K562 (cell line): ENCODE data around the gene GNAS-AS1. TPM values are rescaled to one million over a fixed set of nuclear protein-coding genes. Genes with fewer than 3 reads are reported as not detected.

Experiments
- ATAC-seq: fragments of 200-7000 bp; cut with Tn5 transposase; 3 replicates; pipeline ENCODE4 v1.9.1; 2020; ENCODE audit warnings: moderate library complexity
- BruUV-seq: library from RNA; stranded (reverse); fragments of 400-500 nt; replicated peaks from 2 replicates; lab custom pipeline; 2021; lab: Mats Ljungman, UMichigan
- CTCF ChIA-PET: fragments of 300-600 bp; formaldehyde crosslinking; extraction: SDS; loops from one replicate; lab custom pipeline; 2021; ENCODE audit warnings: low intra/inter-chr PET ratio; lab: Yijun Ruan, JAX
- POLR2A ChIA-PET: fragments of 300-600, 350-650 bp; sonication (Branson Sonifier 250); formaldehyde crosslinking; extraction: SDS; loops from one replicate; lab custom pipeline; 2021; ENCODE audit warnings: antibody characterized with exemption, inconsistent platforms; lab: Yijun Ruan, JAX
- DNase-seq, 4 experiments: peaks; one replicate each; pipeline versions ENCODE4 v3.0.0 to v3.0.0-alpha.2; 2011 to 2018; ENCODE audit warnings: low spot score in 3 of 4, mixed read lengths in 3 of 4; ENCODE audit errors: extremely low read depth in 1 of 4
- FAIRE-seq: peaks from 2 replicates; lab custom pipeline; 2011; peaks lifted over from hg19 to GRCh38; lab: Jason Lieb, UNC
- H2AFZ ChIP-seq: 2 replicates; pipeline ENCODE4 v1.6.0; 2011; ENCODE audit warnings: low read depth, low read length, control low read depth, inconsistent platforms
- H3K27ac ChIP-seq: fragments of 200-600 bp; 3 replicates; pipeline ENCODE4 v1.8.0; 2011; ENCODE audit warnings: low read depth, mild to moderate bottlenecking, control low read depth, inconsistent platforms, low read length, moderate library complexity, mixed read lengths; ENCODE audit errors: extremely low read depth
- H3K27me3 ChIP-seq, 2 experiments: fragments of 300-600 bp in 1 of 2; 2 replicates in 1 of 2; 3 replicates in 1 of 2; pipeline versions ENCODE4 v1.6.0 to v1.8.0; 2011; ENCODE audit warnings: inconsistent platforms in 2 of 2, low read length in 2 of 2, mild to moderate bottlenecking in 1 of 2, mixed read lengths in 1 of 2, moderate library complexity in 1 of 2; ENCODE audit not compliant: control insufficient read depth in 2 of 2, insufficient read depth in 2 of 2
- H3K36me3 ChIP-seq: fragments of 300-600 bp; 3 replicates; pipeline ENCODE4 v1.8.0; 2011; ENCODE audit warnings: mild to moderate bottlenecking, low read length, inconsistent platforms; ENCODE audit not compliant: control insufficient read depth, insufficient read depth
- H3K4me1 ChIP-seq, 2 experiments: fragments of 200-600 bp in 1 of 2; replicated peaks in 1 of 2; 2 replicates in 1 of 2; 3 replicates in 1 of 2; pipeline versions ENCODE4 v1.5.1 to v1.8.0; 2011; ENCODE audit warnings: inconsistent platforms in 2 of 2, low read length in 2 of 2, mild to moderate bottlenecking in 1 of 2, mixed read lengths in 1 of 2, moderate library complexity in 1 of 2; ENCODE audit not compliant: control insufficient read depth in 2 of 2, insufficient read depth in 2 of 2
- H3K4me2 ChIP-seq: 2 replicates; pipeline ENCODE4 v1.6.1; 2011; ENCODE audit warnings: low read length, control low read depth, inconsistent platforms, mixed read lengths; ENCODE audit not compliant: insufficient read depth
- H3K4me3 ChIP-seq: fragments of 200-600 bp; sonication (generic), shearing (Covaris generic); 2 replicates; pipeline ENCODE4 v1.5.1; 2016; ENCODE audit warnings: control low read depth, inconsistent platforms
- H3K79me2 ChIP-seq: fragments of 200-600 bp; 3 replicates; pipeline ENCODE4 v1.8.0; 2011; ENCODE audit warnings: low read length, inconsistent platforms; ENCODE audit not compliant: control insufficient read depth, insufficient read depth
- H3K9ac ChIP-seq, 2 experiments: 2 replicates each; pipeline versions ENCODE4 v1.6.0 to v1.6.1; 2011; ENCODE audit warnings: low read depth in 2 of 2, low read length in 2 of 2, control low read depth in 1 of 2, inconsistent platforms in 1 of 2, mild to moderate bottlenecking in 1 of 2, mixed read lengths in 1 of 2; ENCODE audit not compliant: insufficient read depth in 1 of 2
- H3K9me1 ChIP-seq: one replicate; pipeline ENCODE4 v1.6.0; 2011; ENCODE audit warnings: inconsistent platforms, mild to moderate bottlenecking, low read length, moderate library complexity; ENCODE audit not compliant: control insufficient read depth, insufficient read depth
- H3K9me3 ChIP-seq: replicated peaks from 2 replicates; pipeline ENCODE4 v1.5.1; 2011; ENCODE audit warnings: low read depth, low read length, inconsistent platforms; ENCODE audit not compliant: control insufficient read depth, insufficient read depth
- H4K20me1 ChIP-seq: replicated peaks from 2 replicates; pipeline ENCODE4 v1.6.1; 2011; ENCODE audit warnings: low read length, inconsistent platforms, mixed read lengths; ENCODE audit not compliant: control insufficient read depth, insufficient read depth
- CEBPB ChIP-seq: fragments of 450-650 bp; IDR thresholded peaks from 2 replicates; pipeline ENCODE4 v1.6.1; 2016; ENCODE audit warnings: missing genetic modification characterization, missing compliant biosample characterization
- FOXJ2 ChIP-seq: fragments of 200-800 bp; sonication (Bioruptor generic); IDR thresholded peaks from 2 replicates; pipeline ENCODE4 v1.6.1; 2016; ENCODE audit warnings: missing genetic modification characterization, missing compliant biosample characterization
- HMGN3 ChIP-seq: IDR thresholded peaks from 2 replicates; pipeline ENCODE4 v1.6.1; 2011; ENCODE audit warnings: borderline replicate concordance, low read depth, mild to moderate bottlenecking, mixed read lengths, low read length; ENCODE audit not compliant: insufficient read length; ENCODE audit errors: extremely low read depth
- MAX ChIP-seq: sonication (generic); formaldehyde crosslinking; IDR thresholded peaks from 2 replicates; pipeline ENCODE4 v1.9.0; 2022; ENCODE audit warnings: mild to moderate bottlenecking, missing genetic modification reagents
- RAD51 ChIP-seq: fragments of 450-650 bp; IDR thresholded peaks from 2 replicates; pipeline ENCODE4 v1.7.1; 2016; ENCODE audit warnings: low read depth, mild to moderate bottlenecking, borderline replicate concordance
- RBM25 ChIP-seq: fragments of 200-400 bp; formaldehyde crosslinking; IDR thresholded peaks from 2 replicates; pipeline ENCODE4 v1.6.1; 2018; ENCODE audit warnings: low read length, low read depth, moderate library complexity; ENCODE audit not compliant: severe bottlenecking
- SNRNP70 ChIP-seq: fragments of 200-400 bp; formaldehyde crosslinking; optimal IDR thresholded peaks from 2 replicates; pipeline ENCODE3; 2017; ENCODE audit warnings: low read depth, low read length
- ZNF146 ChIP-seq: IDR thresholded peaks from one replicate; pipeline ENCODE4 v1.6.1; 2018; ENCODE audit warnings: missing compliant biosample characterization; ENCODE audit not compliant: unreplicated experiment
- ZNF324 ChIP-seq: fragments of 250-450 bp; sonication (Bioruptor Pico); IDR thresholded peaks from 2 replicates; pipeline ENCODE4 v1.4.0; 2020; ENCODE audit warnings: mild to moderate bottlenecking
- ZNF436 ChIP-seq: fragments of 250-450, 450-650 bp; sonication (Bioruptor Pico); formaldehyde crosslinking; IDR thresholded peaks from 2 replicates; pipeline ENCODE4 v1.7.0; 2020; ENCODE audit warnings: mild to moderate bottlenecking
- ZNF644 ChIP-seq: fragments of 200-800 bp; sonication (Bioruptor generic); IDR thresholded peaks from 2 replicates; pipeline ENCODE4 v1.6.1; 2016; ENCODE audit warnings: low read depth, missing genetic modification characterization, missing compliant biosample characterization
- WGBS: fragments of 100-300 bp; shearing (Covaris generic); methylation state at CpG from one replicate; pipeline ENCODE4 v1.1.6; 2016; ENCODE audit warnings: low coverage, mixed read lengths; ENCODE audit not compliant: insufficient coverage; ENCODE audit errors: missing lambda C conversion rate; 5-methylcytosine and 5-hydroxymethylcytosine counted together
- in situ Hi-C: fragments of 300-500 bp; cut with MboI; formaldehyde crosslinking; loops from 4 replicates; pipeline ENCODE4 v1.15.0; 2018; ENCODE audit warnings: inconsistent platforms, mixed read lengths
- intact Hi-C: fragments of 100-400 bp; cut with micrococcal nuclease; formaldehyde crosslinking; loops from 2 replicates; pipeline ENCODE4 v1.14.2; 2022
- polyA plus RNA-seq, 8 experiments: library from polyadenylated mRNA; depleted of rRNA in 4 of 8; stranded (reverse) in 5 of 8; unstranded in 3 of 8; fragments of >200 nt; fragmentation: Nextera tagmentation in 2 of 8; fragmentation: Illumina TruSeq in 1 of 8; extraction: Ambion mirVana in 2 of 8; extraction: Trizol in 1 of 8; gene quantifications; 2 replicates each; pipeline versions ENCODE4 v1.2.1 to v1.2.3, GENCODE V29; 2011 to 2014; ENCODE audit warnings: inconsistent platforms in 1 of 8, missing spikeins in 1 of 8
- total RNA-seq, 7 experiments: library from RNA; depleted of rRNA in 6 of 7; stranded (reverse); fragments of >200 nt in 6 of 7; fragmentation: Illumina TruSeq in 2 of 7; extraction: Trizol in 2 of 7; gene quantifications; 2 replicates each; pipeline versions ENCODE4 v1.2.1 to v1.2.3, GENCODE V29; 2011 to 2021; ENCODE audit warnings: low replicate concordance in 1 of 7
- TF ChIP-seq, protein P1 (sequence below): fragments of 450-650 bp; formaldehyde crosslinking; IDR thresholded peaks from 2 replicates; pipeline ENCODE4 v1.4.0; 2020; ENCODE audit warnings: mild to moderate bottlenecking, moderate library complexity
- TF ChIP-seq, protein P2 (sequence below): fragments of 250-450 bp; sonication (Bioruptor Pico); IDR thresholded peaks from 2 replicates; pipeline ENCODE4 v1.5.0; 2020; ENCODE audit warnings: mild to moderate bottlenecking, borderline replicate concordance
- TF ChIP-seq, protein P3 (sequence below), 2 experiments: fragments of 450-650 bp in 1 of 2; sonication (generic) in 1 of 2; formaldehyde crosslinking in 1 of 2; IDR thresholded peaks in 1 of 2; conservative IDR thresholded peaks in 1 of 2; 2 replicates each; pipeline versions ENCODE4 v1.6.1 to v1.8.1; 2016 to 2023; ENCODE audit warnings: mild to moderate bottlenecking in 2 of 2, moderate library complexity in 2 of 2, inconsistent platforms in 1 of 2, missing genetic modification reagents in 1 of 2

GNAS-AS1 gene
- total and polyA plus RNA-seq, 9 of the 15 experiments (the other 6 are each of a cell fraction or from before 2014, with no cell fraction given) = 0.04 to 2.5 (median 0.25) TPM

DNA sequence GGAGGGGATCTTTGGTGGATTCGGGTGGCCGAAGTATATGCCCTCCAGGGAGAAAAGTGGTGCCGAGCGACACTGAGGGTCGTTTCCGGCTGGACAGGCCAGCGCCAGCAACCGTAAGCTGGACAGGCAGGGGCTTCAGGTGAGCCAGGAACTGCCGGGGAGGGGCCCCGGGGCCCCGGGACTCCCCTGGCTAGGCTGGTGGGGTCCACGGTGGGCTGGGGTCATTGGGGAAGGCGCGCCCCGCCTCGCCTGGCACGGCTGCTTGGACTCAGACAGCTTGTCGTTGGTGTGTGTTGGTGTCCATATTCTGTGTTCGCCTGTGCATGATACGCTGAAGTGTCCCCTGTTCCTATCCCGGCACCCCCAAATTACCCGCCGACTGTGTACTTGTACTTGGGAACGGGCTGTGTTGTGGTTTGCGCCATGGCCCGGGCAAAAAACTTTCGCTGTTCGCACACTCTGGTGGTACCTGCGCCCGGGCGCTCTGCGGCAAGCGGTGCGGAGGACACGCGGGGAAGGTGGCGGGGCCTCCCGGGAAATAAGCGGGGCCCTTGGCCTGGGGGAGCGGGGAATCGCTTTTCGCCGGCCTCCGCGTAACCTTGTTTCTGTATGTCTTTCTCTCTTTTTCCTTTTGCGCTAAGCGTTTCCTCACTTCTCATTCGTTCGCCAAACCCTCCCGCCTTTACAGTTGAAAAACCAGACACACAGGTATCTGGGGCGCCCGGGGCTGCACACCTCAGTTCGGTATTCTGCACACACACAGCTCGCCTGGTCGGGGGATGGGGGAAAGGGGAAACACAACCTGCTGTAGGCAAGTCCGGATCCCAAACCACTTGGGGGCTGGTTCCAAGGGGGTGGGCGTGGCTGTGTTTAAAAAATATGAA lies 5.0 kb upstream of the GNAS-AS1 start:
- Histone ChIP-seq H3K4me2 (no peak overlapping the region), H3K9me3 (no peaks in the 10 kb centered on the region)
- TF ChIP-seq ZNF324 (CRISPR knock-in tag) (no peak), CEBPB (no peak), RAD51 (no peak), ZNF146 (CRISPR knock-in tag) (no peak), MAX (CRISPR knock-in tag) (no peak), RBM25 (no peak), ZNF644 (tag) (no peak), ZNF436 (no peak), HMGN3 (no peak), SNRNP70 (no peak), FOXJ2 (tag) (no peak)
- TF ChIP-seq, protein P1, sequence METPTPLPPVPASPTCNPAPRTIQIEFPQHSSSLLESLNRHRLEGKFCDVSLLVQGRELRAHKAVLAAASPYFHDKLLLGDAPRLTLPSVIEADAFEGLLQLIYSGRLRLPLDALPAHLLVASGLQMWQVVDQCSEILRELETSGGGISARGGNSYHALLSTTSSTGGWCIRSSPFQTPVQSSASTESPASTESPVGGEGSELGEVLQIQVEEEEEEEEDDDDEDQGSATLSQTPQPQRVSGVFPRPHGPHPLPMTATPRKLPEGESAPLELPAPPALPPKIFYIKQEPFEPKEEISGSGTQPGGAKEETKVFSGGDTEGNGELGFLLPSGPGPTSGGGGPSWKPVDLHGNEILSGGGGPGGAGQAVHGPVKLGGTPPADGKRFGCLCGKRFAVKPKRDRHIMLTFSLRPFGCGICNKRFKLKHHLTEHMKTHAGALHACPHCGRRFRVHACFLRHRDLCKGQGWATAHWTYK (CRISPR knock-in tag) = no peak
- TF ChIP-seq, protein P2, sequence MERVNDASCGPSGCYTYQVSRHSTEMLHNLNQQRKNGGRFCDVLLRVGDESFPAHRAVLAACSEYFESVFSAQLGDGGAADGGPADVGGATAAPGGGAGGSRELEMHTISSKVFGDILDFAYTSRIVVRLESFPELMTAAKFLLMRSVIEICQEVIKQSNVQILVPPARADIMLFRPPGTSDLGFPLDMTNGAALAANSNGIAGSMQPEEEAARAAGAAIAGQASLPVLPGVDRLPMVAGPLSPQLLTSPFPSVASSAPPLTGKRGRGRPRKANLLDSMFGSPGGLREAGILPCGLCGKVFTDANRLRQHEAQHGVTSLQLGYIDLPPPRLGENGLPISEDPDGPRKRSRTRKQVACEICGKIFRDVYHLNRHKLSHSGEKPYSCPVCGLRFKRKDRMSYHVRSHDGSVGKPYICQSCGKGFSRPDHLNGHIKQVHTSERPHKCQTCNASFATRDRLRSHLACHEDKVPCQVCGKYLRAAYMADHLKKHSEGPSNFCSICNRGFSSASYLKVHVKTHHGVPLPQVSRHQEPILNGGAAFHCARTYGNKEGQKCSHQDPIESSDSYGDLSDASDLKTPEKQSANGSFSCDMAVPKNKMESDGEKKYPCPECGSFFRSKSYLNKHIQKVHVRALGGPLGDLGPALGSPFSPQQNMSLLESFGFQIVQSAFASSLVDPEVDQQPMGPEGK (CRISPR knock-in tag) = no peak
- TF ChIP-seq, protein P3, sequence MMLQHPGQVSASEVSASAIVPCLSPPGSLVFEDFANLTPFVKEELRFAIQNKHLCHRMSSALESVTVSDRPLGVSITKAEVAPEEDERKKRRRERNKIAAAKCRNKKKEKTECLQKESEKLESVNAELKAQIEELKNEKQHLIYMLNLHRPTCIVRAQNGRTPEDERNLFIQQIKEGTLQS (IDR thresholded peaks at IDR 0.05) = no peak
- TF ChIP-seq, protein P3 (CRISPR knock-in tag; conservative IDR thresholded peaks at IDR 0.05) = no peak

More for the DNA sequence above, 5.0 kb upstream of the GNAS-AS1 start:
- DNase-seq (no peak), FAIRE-seq (no peak), ATAC-seq (no peak)
- no peak overlapping the region for H3K27ac ChIP-seq
- in situ Hi-C loops (loop anchor here (10.0 kb wide), 1 partner anchor 371 kb away; no protein-coding TSS in a partner anchor), intact Hi-C loops (no loop called here)
- CTCF ChIA-PET = no interaction called here
- H3K27me3 ChIP-seq = peaks cover 3 to 21% of the 10 kb centered on the region in 2 experiments; a peak in 2 of 5 replicates
- H3K9me1 ChIP-seq = no peaks in the 10 kb centered on the region
- no peak overlapping the region for H2AFZ ChIP-seq
- POLR2A ChIA-PET = no interaction called here
- 26% methylated on average over 45 of the region's 57 CpGs for WGBS
- H3K79me2 ChIP-seq = no peaks in the 10 kb centered on the region
- BruUV-seq = no TSS peak
- H3K4me1 ChIP-seq = peaks cover 0 to 34% of the 10 kb centered on the region in 2 experiments; a peak in 2 of 5 replicates
- no peaks in the 10 kb centered on the region for H3K36me3 ChIP-seq
- no peak overlapping the region for H3K4me3 ChIP-seq
- no peak overlapping the region for H3K9ac ChIP-seq
- H4K20me1 ChIP-seq = no peaks in the 10 kb centered on the region
